HG03460 (cell line): ENCODE data around the gene ZDHHC9.
"Not testable (repeated sequence)": the region's sequence is repeated elsewhere in the genome, so short reads cannot be mapped to it uniquely, and the experiment has no call there.

Experiments used
- ATAC-seq: cut with Tn5 transposase; IDR thresholded peaks from one replicate; pipeline ENCODE4 v1.9.1; 2021; ENCODE audit not compliant: unreplicated experiment

ZDHHC9 gene

DNA sequence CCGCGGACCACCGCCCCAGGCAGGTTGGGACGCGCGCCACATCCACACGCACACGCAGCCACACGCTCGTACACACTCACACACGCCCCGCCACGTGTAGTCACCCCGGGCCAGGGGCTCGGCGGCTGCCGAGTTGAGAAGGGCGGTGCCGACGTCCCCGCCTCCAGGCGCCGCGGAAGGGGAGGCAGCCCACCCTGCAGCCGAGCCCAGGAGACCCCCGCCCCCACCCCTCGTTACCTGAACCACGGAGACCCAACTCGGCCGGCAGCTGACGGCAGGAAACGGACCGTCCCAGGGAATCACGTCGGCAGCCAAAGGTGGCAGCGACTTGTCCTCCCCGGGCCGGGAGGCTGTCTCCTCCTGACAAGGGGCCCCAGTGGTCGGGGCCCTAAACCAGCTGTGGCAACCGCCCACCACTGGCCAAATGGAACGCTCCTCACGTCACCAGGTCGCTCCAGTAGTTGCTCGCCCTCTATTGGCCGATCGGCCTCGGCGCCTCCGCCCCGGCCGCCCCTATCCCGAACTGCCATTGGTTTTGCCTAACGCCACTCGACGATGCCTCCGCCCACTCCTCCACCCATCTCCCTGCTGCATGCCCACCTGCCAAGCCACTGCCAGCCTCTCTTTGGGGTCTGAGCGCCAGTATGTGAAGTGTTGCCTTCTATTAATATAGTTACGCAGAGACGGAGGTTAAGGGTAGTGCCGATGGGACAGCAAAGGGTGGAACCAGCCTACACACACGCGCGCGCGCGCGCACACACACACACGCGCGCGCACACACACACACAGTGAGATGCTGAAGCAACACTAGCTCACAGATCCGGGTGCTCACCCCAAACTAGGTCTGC is at the start of gene ZDHHC9:
TSS of gene ZDHHC9 (minus strand) at position 428 of the 848 bp plus-strand sequence. CDS start 1,941 bp downstream, outside the sequence.
- ATAC-seq, result peak; percentile 98

DNA sequence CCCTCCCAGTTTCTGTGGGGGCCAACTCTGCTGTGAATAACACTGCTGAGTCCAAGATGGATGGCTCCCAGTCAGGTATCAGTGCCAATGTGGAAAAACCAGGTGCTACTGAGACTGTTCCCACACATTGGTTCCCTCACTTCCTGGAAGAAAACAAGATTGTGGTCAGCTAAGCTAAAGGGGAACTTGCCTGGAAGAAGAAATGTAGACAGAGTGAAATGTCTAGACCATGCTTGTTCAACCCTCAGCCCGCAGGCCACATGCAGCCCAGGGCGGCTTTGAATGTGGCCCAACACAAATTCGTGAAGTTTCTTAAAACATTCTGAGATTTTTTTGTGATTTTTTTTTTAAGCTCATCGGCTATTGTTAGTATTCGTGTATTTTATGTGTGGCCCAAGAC is 33.7 kb upstream of the ZDHHC9 start:
- no peak for ATAC-seq

DNA sequence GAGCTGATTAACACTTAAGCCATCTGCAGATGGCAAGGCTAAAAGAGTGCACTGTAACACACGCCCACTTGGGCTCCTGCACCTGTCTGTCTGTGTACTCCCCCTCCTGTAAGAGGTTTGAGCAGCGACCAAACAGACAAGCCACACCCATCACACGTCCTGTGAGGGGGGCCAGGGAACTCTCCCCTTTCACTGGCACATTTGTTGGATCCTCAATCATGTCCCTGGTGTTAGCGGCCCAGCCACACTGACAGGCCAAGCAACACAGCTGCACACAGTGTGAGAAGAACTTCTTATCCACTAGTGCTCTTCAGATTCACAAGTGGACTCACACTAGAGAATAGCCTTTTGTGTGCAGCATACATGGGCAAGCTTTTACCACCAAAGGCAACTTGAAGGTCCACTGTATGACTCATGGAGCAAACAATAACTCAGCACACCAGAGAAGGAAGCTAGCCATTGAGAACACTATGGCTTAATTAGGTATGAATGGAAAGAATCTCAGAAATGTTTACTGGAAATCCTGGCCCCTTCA is 33.2 kb upstream of the ZDHHC9 start:
- ATAC-seq, result no peak

DNA sequence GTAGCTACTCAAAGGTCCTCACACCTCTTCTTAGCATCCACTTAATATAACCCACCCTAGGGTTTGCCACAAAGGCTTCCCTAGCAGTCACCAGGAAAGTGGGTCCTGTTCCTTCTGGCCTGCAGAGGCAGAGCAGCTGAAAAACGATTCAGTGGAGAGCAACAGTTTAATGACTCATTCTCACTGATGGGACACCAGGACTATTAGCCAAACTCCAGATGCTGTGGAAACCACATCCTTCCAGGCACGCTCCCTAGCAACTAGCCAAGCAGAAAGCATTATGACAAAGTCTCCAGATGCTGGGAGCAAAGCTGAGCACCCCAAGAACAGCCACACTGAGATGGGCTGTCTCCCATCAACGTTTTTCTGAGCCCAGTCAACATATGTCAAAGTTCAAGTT is 32.0 kb upstream of the ZDHHC9 start:
- no peak for ATAC-seq

DNA sequence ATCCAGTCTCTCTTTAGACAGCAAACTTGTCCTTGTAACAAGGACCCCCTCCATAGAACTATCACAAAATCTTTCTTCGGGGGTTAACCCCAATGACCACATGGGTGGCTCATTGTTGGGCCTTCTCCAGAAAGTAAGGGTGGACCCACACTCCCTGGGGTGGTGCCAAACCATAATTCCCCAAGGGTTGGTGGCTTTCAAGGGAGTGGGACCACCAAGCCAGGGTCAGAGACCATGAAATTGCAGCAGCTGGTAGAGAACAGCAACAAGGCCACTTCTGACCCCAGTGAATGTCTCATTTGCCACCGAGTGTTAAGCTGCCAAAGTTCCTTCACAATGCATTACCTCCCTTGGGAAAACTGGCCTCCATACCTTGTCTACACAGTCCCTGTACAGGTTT is 28.8 kb upstream of the ZDHHC9 start:
- no peak for ATAC-seq

DNA sequence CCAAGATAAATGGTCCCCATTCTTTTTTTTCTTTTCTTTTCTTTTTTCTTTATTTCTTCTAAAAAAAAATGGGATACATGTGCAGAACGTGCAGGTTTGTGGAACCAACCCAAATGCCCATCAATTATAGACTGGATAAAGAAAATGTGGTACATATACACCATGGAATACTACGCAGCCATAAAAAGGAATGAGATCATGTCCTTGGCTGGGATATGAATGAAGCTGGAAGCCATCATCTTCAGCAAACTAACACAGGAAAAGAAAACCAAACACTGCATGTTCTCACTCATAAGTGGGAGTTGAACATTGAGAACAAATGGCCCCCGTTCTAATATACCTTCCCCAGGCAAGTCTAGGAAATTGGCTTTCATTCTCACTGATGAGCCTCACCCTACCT is 22.6 kb upstream of the ZDHHC9 start:
- not testable (repeated sequence) for ATAC-seq

DNA sequence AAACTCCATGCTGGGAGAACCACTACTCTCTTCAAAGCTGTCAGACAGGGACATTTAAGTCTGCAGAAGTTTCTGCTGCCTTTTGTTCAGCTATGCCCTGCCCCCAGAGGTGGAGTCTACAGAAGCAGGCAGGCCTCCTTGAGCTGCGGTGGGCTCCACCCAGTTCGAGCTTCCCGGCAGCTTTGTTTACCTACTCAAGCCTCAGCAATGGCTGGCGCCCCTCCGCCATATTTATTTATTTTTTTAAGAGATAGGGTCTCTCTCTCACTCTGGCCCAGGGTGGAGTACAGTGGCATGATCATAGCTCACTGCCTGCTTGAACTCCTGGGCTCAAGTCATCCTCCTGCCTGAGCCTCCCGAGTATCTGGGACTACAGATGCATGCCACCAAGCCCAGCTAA is 15.4 kb upstream of the ZDHHC9 start:
- not testable (repeated sequence) for ATAC-seq

DNA sequence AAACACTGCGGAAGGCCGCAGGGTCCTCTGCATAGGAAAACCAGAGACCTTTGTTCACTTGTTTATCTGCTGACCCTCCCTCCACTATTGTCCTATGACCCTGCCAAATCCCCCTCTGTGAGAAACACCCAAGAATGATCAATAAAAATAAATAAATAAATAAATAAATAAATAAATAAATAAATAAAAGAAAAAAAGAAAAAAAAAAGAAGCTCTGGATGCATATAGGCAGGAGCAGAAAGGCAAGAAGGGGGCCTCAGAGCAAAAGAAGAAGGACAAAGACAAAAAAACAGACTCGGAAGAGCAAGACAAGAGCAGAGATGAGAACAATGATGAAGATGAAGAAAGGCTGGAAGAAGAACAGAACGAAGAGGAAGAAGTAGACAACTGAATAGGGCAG is 8.1 kb upstream of the ZDHHC9 start:
- not testable (repeated sequence) for ATAC-seq

DNA sequence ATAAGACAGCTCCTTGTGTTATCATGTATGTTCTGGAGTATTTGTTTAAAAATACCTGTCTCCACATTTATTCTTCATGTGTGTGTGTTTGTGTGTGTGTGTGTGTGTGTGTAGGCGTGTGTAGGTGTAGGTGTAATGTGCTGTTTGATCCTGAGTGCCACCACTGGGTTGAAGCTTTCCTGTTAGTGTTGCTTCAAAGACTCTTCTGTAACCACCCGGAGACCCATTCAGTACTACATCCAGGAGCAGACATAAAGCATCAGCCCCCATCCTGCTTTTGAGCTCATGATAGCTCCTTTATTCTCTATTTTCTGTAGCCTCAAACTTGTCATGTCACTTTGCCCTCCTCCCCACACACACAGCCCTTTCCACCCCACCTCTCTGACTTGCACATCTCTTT is 3.0 kb upstream of the ZDHHC9 start:
- ATAC-seq, result no peak

DNA sequence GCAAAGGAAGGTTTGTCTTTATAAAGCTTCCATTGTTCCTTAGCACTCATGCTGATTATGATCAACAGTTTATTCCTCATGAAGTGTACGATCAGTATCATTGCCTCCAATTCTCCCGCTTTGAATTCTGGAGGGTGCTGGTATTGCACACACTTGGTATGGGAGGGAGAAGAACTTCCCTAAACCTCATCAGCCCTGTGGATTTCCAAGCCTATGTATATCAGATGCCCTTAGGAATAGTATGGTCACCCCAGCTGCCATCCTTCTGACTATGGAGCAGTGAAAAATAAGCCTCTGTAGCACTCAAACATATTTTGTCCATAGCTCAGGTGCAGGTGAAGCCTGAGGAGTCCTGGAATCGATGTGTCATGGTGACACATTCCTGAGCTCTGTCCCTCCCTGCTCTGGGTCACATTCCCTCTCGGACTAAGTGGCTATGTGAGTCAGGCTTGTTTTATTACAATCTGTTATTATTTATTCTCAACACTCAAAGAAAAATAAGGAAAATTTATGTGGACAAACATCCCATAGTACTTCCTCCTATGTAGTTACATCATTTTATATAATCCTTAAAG is 2.0 kb upstream of the ZDHHC9 start:
- no peak for ATAC-seq

DNA sequence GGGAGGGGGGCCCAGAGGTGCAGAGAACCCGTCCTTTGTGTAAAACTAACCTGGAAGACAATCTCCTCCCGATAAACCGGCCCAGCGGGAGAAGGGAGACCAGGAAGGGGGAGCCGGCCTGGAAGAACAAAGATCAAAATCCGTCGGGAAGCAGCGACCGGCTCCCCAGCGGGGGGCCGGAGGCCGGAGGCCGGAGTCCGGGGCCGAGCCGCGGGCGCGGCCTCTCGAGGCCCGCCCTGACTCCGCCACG is 552 bp downstream of the ZDHHC9 start:
- ATAC-seq, result no peak

DNA sequence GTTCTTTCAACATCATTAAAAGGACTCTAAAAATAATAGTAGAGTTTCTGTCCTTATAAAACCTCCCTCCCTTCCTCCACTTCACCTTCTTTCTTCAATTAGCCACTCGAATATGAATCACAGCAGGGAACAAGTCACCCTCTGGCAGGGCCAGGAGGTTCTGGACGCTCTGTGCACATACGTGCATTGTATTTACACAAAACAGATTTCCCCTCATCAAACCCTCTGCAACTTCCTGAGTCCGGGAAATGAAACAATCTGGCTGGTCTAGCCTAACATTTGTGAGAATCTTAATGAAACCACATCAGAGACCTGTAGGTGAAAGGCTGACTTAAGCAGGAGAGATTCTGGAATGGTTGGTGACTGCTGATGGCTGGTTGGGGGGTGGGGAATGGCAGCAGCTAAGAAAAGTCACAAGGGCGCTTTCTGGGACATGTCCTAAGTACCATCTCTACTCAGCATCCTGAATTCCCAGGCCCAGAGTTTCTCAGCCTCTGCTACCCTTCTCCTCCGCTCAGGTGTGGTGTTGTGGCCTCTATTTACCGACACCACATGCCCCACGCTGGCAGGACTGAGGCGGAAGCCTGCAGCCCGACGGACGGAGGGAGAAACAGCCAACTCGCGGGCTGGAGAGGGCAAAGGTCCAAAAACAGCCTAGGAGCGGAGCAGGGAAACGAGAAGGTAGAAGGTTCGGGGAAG is 1.0 kb downstream of the ZDHHC9 start:
- ATAC-seq, result no peak

DNA sequence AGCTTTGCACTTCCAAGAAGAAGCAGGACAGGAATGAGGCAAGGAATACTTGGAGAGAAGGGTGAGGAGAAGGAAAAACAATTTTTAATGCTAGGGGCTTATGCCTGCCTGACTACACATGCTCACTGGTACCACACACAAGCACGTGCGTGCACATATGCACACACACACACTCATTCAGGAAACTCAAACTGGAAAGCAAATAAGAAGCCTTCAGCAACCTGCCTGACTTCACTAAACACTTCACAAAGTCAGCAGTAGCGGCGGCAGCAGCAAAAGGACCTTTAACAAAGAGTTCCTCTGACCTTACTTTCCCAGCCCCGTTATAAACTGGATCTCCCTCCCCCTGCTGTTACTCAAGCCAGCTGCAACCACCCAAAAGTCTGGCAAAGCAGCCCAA is 3.3 kb downstream of the ZDHHC9 start:
- ATAC-seq, result no peak

DNA sequence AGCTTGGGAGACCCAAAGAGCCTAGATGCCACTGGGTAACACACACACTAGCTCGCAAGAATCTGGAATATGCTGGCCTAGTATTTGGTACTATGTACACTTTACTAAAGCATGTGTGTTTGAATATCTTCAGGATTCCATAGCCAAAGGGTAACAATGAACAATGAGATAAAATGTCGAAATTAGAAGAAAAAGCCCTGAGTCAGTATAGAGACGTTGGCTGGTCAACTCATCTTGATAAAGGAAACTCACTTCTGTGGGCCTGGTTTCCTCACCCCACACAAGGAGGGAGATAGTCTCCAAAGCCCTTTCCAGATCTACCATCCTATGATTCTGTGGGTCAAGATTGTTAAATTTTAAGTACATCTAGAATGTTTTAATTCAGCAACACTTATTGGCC is 6.9 kb downstream of the ZDHHC9 start:
- no peak for ATAC-seq

DNA sequence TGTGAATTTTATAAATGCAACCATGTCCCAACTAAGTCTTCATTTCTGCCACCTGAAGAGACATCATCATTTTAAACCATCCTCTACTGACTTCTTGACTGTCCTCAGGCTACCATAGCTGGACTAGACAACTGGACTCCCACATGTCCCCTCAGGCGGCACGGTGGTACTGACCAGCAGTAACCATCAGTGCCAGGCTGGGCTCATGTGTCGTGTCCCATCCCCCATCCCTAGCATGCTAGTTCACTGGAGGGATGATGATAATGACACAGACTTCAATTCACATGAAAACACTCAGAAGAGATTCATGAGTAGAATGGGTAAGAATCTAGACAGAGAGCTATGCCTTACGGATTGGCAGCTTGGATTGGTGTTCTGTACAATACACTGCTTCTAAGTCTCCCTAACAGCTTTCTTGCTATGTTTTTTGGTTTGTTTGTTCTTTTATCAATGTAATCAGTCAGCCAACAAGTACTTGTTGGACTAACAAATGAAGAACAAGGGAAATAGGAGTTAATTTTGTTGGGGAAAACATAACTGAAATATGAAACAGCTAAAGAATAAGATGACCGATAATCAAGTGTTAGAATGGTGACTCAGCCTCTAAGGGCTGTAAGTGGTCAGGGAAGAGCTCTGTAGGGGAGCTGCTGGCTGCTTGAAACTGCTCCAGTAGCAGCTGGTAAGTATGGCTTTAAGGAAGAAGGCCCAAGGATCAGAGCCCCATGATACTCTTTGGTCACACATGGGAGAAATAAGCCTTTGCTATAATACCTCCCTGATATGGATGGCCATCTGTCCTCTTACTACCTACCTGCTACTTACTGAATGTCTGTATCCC is 10.3 kb downstream of the ZDHHC9 start:
- ATAC-seq, result no peak

DNA sequence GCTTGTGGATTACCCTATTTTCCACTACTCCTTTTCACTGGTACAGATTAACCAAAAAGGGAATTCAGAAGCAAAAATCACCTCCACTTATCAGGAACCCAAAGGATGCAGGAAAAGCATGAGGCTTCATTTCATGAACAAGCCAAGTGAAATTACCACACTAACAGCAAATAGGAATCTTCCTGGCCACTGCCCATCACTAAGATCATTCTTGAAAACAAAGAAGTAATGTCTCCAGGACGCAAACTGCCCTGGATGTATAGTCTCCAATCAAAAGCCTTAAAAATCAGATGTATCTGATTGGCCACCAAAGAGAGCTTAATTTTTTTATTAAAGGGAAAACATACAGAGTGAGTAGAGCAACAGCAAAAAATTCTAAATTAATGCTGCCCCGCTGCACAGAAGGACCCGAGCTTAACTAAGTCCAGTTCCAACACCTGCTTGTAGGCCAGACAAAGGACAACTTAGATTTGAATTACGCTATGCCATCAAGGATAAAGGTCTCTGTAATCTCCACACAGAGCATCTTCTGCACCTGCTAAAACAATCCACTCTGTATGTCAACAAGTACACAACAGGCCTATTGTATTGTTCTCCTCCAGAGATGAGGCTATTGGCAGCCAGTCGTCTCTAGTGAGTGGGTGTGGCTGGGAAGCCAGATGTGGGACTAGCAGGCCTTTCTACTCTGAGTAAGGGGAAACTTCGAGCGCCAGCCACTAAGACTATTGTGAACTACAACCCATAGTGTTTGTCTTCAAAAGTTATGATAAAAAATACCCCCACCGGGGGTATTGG is 12.4 kb downstream of the ZDHHC9 start:
- no peak for ATAC-seq

DNA sequence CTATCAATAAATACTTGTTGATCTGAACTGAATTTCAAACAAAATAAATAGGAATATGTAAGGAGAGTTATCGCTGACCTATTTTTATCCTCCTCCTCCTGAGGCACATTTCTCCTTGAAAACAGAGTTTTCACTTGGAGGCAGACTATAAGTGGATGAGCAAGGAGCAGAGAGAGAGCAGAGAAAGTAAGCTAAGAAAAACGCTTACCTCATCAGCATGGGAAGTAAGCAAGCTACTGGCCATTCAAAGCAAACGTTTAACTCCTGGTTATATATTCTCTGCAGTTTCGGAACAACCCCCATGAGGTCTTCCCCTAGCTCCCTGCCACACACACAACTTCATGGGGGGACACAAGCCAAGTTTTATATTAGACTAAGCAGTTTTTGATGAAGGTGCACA is 13.2 kb downstream of the ZDHHC9 start:
- ATAC-seq, result no peak

DNA sequence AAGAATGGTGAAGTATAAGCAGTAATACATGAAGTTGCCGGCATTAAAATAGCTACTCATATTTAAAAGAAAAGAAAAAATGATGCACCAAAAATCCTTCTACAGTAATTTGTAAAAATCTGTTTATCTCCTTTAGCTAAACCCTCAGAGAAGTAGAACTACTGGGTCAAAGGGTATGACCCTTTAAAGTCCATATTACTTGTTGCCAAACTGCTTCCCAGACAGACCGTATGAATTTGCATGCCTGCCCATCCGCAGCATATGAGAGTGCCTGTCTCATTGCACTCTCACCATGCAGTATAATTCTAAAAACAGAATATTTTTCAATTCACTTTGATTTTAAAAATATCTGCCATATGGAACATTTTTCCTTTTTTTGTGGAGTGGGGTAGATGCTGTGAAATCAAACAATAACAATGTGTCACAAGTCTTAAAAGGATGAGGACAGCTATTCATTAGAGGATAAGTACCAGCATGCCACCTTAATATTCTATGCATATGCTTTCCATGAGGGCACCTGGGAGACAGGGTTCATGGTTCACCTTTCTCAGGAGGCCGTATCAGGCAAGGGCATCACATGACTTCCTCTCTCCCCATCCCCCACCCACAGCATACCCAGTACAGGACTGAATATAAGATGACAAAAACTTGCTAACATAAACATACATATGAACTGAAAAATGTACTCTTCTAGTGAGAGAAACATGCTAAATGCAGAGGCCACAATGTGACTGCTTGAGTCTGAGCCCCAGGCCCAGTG is 17.8 kb downstream of the ZDHHC9 start:
- no peak for ATAC-seq

DNA sequence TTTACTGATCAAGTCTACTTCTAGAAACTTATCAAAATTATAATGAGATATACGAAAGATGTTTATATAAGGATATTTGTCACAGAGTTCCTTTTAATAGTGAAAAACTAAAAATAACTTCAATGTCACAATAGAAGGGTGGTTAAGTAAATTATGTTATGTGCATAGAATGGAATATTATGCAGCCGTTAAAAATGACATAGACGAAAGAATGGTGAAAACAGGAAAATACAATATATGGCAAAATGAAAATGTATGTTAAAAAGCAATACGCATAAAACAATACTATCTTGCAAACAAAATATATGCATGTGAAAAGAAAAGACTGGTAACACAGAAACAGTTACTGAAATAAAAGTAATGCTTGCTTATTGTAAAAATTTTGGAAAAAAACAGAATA is 19.1 kb downstream of the ZDHHC9 start:
- ATAC-seq, result no peak

DNA sequence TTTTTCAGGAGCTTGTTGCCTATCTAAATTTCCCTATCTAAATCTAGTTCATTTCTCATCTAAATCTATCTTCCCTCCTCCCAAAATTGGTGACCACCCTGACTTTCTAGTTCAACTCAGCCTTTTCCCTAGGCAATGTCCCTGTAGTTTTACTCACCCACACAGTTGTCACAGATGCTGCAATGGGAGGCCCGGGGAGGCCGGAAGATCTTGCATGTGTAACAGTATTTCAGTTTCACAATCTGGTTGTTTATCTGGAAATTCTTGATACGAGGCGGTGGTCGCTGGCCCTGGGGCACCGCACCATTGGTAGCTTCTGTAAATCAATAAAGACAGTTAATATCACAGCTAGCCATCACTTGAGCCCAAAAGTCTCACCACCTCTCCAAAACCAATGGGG is 20.2 kb downstream of the ZDHHC9 start:
- ATAC-seq, result no peak
